A549 (cell line): ENCODE results near the gene ICE2.

Experiments
- CTCF ChIP-seq: fragments of >200 bp; sonication (Bioruptor Twin); formaldehyde crosslinking; IDR thresholded peaks from 3 replicates; pipeline ENCODE4 v1.5.1; 2016
- JUN ChIP-seq, 2 experiments: fragments of >200 bp; sonication (Bioruptor Twin); formaldehyde crosslinking; IDR thresholded peaks; 2 replicates in 1 of 2; 3 replicates in 1 of 2; pipeline ENCODE4 v1.6.1; 2016 to 2017

- TF ChIP-seq JUN (IDR thresholded peaks at IDR 0.05) (no peak), CTCF (no peak)
These were observed 1.2 kb upstream of the ICE2 start for GRCh38 chr15:60480149-60480548.
